Measurements from ENCODE around the gene PCNT.
A peak's percentile ranks its signal among the peaks of the same experiment; 100 is the strongest.
"Not testable (repeated sequence)": the region's sequence is repeated elsewhere in the genome, so short reads cannot be mapped to it uniquely, and the experiment has no call there.

The PCNT gene

GRCh38 chr21:46458315-46459023 lies 134.5 kb downstream of the PCNT start, which contains the start of gene DIP2A:
Gene DIP2A, plus strand, starts transcription at chr21:46458891. Its CDS starts 241 bp downstream, at chr21:46459132.
- DNase-seq = peak; percentile 93 to 95

- DNase-seq = no peak
These were observed 135.0 kb downstream of the PCNT start for GRCh38 chr21:46459024-46459355.

- DNase-seq = peak; percentile 39 to 43
These were observed 135.6 kb downstream of the PCNT start for GRCh38 chr21:46459356-46460112.

- DNase-seq = no peak
These were observed 138.0 kb downstream of the PCNT start for GRCh38 chr21:46461909-46462308.

- DNase-seq = not testable (repeated sequence)
These were observed 141.2 kb downstream of the PCNT start for GRCh38 chr21:46465153-46465552.

- no peak for DNase-seq
These were observed 141.7 kb downstream of the PCNT start for GRCh38 chr21:46465651-46466050.

GRCh38 chr21:46468108-46468774 lies 144.3 kb downstream of the PCNT start:
- no peak for DNase-seq

- no peak for DNase-seq
These were observed 145.3 kb downstream of the PCNT start for GRCh38 chr21:46469275-46469674.

GRCh38 chr21:46471514-46471913 lies 147.6 kb downstream of the PCNT start:
- no peak for DNase-seq

- no peak for DNase-seq
These were observed 148.3 kb downstream of the PCNT start for GRCh38 chr21:46472246-46472645.

- no peak for DNase-seq
These were observed 150.4 kb downstream of the PCNT start for GRCh38 chr21:46474382-46474781.

- no peak for DNase-seq
These were observed 151.3 kb downstream of the PCNT start for GRCh38 chr21:46475296-46475695.

- no peak for DNase-seq
These were observed 153.8 kb downstream of the PCNT start for GRCh38 chr21:46477765-46478164.

- DNase-seq = no peak
These were observed 155.0 kb downstream of the PCNT start for GRCh38 chr21:46478910-46479309.

- no peak for DNase-seq
These were observed 156.5 kb downstream of the PCNT start for GRCh38 chr21:46480466-46480865.

GRCh38 chr21:46482225-46482845 lies 158.4 kb downstream of the PCNT start:
- DNase-seq = no peak

- no peak for DNase-seq
These were observed 158.9 kb downstream of the PCNT start for GRCh38 chr21:46482846-46483231.

- DNase-seq = no peak
These were observed 159.6 kb downstream of the PCNT start for GRCh38 chr21:46483300-46484295.

GRCh38 chr21:46486481-46487126 lies 162.6 kb downstream of the PCNT start:
- no peak for DNase-seq

- no peak for DNase-seq
These were observed 165.3 kb downstream of the PCNT start for GRCh38 chr21:46489162-46489663.

GRCh38 chr21:46489800-46490199 lies 165.8 kb downstream of the PCNT start:
- DNase-seq = no peak

Data from activated T-cell treated with anti-CD3 and anti-CD28 coated beads, Interleukin-2, amount 50 U/mL, for 48 hours (primary cell).